Liver (tissue), 9 donors: ENCODE measurements around the gene ALK. TPM values are rescaled to one million over a fixed set of nuclear protein-coding genes. Genes with fewer than 3 reads are reported as not detected.
A peak's percentile ranks its signal among the peaks of the same experiment; 100 is the strongest.

Experiments used
- DNase-seq: peaks from one replicate; pipeline ENCODE4 v3.0.0-alpha.2; 2017; ENCODE audit warnings: low spot score
- H3K27ac ChIP-seq, 2 donors: one replicate each; pipeline ENCODE4 v1.7.0; 2013; ENCODE audit warnings: inconsistent platforms in 2 of 2, low read length in 2 of 2, control low read depth in 1 of 2, low read depth in 1 of 2, mild to moderate bottlenecking in 1 of 2
- H3K27me3 ChIP-seq, 4 donors: one replicate each; pipeline versions ENCODE4 v1.6.1 to v1.7.0; 2013; ENCODE audit warnings: low read length in 3 of 4, inconsistent platforms in 1 of 4, mild to moderate bottlenecking in 1 of 4, moderate library complexity in 1 of 4; ENCODE audit not compliant: control insufficient read depth in 4 of 4, insufficient read depth in 4 of 4
- H3K36me3 ChIP-seq, 4 donors: one replicate each; pipeline versions ENCODE4 v1.6.1 to v1.7.0; 2013; ENCODE audit warnings: low read length in 3 of 4, mild to moderate bottlenecking in 3 of 4, low read depth in 1 of 4, moderate library complexity in 1 of 4; ENCODE audit not compliant: control insufficient read depth in 4 of 4, insufficient read depth in 3 of 4
- H3K4me1 ChIP-seq, 4 donors: one replicate each; pipeline versions ENCODE4 v1.6.1 to v1.7.0; 2013; ENCODE audit warnings: low read length in 3 of 4, mild to moderate bottlenecking in 3 of 4, moderate library complexity in 1 of 4; ENCODE audit not compliant: control insufficient read depth in 4 of 4, insufficient read depth in 4 of 4
- H3K4me3 ChIP-seq, 3 donors: one replicate each; pipeline versions ENCODE4 v1.6.1 to v1.7.0; 2013; ENCODE audit warnings: low read length in 3 of 3, control low read depth in 1 of 3, low read depth in 1 of 3, mild to moderate bottlenecking in 1 of 3
- H3K9ac ChIP-seq, 2 donors: one replicate each; pipeline ENCODE4 v1.7.0; 2013; ENCODE audit warnings: low read length in 2 of 2, mild to moderate bottlenecking in 2 of 2, moderate library complexity in 2 of 2, control low read depth in 1 of 2, low read depth in 1 of 2
- H3K9me3 ChIP-seq, 4 donors: one replicate each; pipeline versions ENCODE4 v1.6.1 to v1.7.0; 2013; ENCODE audit warnings: low read length in 3 of 4; ENCODE audit not compliant: control insufficient read depth in 4 of 4
- EGR1 ChIP-seq, 2 donors: IDR thresholded peaks; 2 replicates each; pipeline ENCODE4 v1.6.1; 2016 to 2018; ENCODE audit warnings: antibody characterized with exemption in 2 of 2, low read depth in 2 of 2
- FOXA2 ChIP-seq: IDR thresholded peaks from 2 replicates; pipeline ENCODE4 v1.6.1; 2016; ENCODE audit warnings: antibody characterized with exemption
- GABPA ChIP-seq, 2 donors: IDR thresholded peaks in 1 of 2; conservative IDR thresholded peaks in 1 of 2; 2 replicates each; pipeline ENCODE4 v1.6.1; 2016; ENCODE audit warnings: antibody characterized with exemption in 2 of 2, mild to moderate bottlenecking in 1 of 2, moderate library complexity in 1 of 2
- HNF4A ChIP-seq, 2 donors: conservative IDR thresholded peaks; 2 replicates each; pipeline ENCODE4 v1.6.1; 2016; ENCODE audit warnings: antibody characterized with exemption in 2 of 2, mild to moderate bottlenecking in 2 of 2
- JUND ChIP-seq, 2 donors: IDR thresholded peaks; 2 replicates each; pipeline ENCODE4 v1.6.1; 2016; ENCODE audit warnings: antibody characterized with exemption in 2 of 2
- RAD21 ChIP-seq, 2 donors: IDR thresholded peaks; 2 replicates each; pipeline ENCODE4 v1.6.1; 2016; ENCODE audit warnings: antibody characterized with exemption in 2 of 2, mild to moderate bottlenecking in 2 of 2
- RXRA ChIP-seq, 2 donors: IDR thresholded peaks; 2 replicates each; pipeline ENCODE4 v1.6.1; 2017 to 2018; ENCODE audit warnings: antibody characterized with exemption in 2 of 2, mild to moderate bottlenecking in 1 of 2
- TAF1 ChIP-seq: conservative IDR thresholded peaks from 2 replicates; pipeline ENCODE4 v1.6.1; 2016; ENCODE audit warnings: antibody characterized with exemption, mild to moderate bottlenecking
- YY1 ChIP-seq: IDR thresholded peaks from 2 replicates; pipeline ENCODE4 v1.6.1; 2016; ENCODE audit warnings: antibody characterized with exemption, mild to moderate bottlenecking
- WGBS: extraction: QIAGEN DNeasy Blood & Tissue Kit; methylation state at CpG from one replicate; pipeline ENCODE4 v1.1.7; 2013; 5-methylcytosine and 5-hydroxymethylcytosine counted together
- polyA plus RNA-seq, 2 donors: library from polyadenylated mRNA; stranded (reverse) in 1 of 2; unstranded in 1 of 2; fragments of 200-250 nt in 1 of 2; fragments of >200 nt in 1 of 2; fragmentation: Nextera tagmentation in 1 of 2; extraction: Ambion mirVana in 1 of 2; gene quantifications; one replicate each; pipeline versions ENCODE4 v1.2.1 to v1.2.3, GENCODE V29; 2013 to 2015
- total RNA-seq, 2 donors: library from RNA; depleted of rRNA; stranded (reverse); fragments of >200 nt; gene quantifications; one replicate each; pipeline ENCODE4 v1.2.3, GENCODE V29; 2014
- TF ChIP-seq, protein P1 (sequence below): IDR thresholded peaks from 2 replicates; pipeline ENCODE4 v1.6.1; 2016; ENCODE audit warnings: antibody characterized with exemption
- TF ChIP-seq, protein P2 (sequence below): fragments of 150-350 bp; IDR thresholded peaks from 2 replicates; pipeline ENCODE4 v1.5.1; 2017; ENCODE audit warnings: improper control_type of control experiment, low read depth, low read length; ENCODE audit not compliant: missing input control
- TF ChIP-seq, protein P3 (sequence below): IDR thresholded peaks from 2 replicates; pipeline ENCODE4 v1.6.1; 2016; ENCODE audit warnings: antibody characterized with exemption
- donor health status: healthy.
- donor health status: healthy.
- donor health status: healthy.
- donor health status: healthy.
- donor health status: healthy.

ALK gene
- total and polyA plus RNA-seq, 4 donors: under 0.01 TPM; not detected in 3

DNA sequence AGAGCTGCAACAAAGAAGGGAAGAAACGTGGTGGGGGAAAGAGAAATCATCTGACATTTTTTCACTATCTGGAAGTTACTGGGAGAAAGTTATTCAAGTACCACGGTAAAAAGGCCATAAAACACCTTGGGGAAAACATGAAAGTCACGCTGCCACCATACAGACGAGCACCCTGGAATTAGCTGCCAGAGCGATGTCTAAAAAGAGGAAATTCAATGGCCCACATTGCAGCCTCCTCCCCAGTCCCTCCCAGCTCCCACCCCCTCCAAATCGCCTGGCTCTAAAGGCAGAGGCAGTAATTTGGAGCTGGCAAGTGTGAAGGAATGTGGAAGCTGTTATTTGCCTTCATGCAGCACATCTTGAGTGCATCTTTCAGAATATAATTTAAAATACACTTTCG is 192.0 kb downstream of the ALK start:
- no peaks in the 10 kb centered on the region for H3K9me3 ChIP-seq
- no peak for DNase-seq
- H3K27ac ChIP-seq: no peak overlapping the region
- H3K36me3 ChIP-seq: no peaks in the 10 kb centered on the region
- TF ChIP-seq JUND (IDR thresholded peaks at IDR 0.05): no peak
- no peak for TF ChIP-seq RAD21 (IDR thresholded peaks at IDR 0.05)
- TF ChIP-seq, protein P1, sequence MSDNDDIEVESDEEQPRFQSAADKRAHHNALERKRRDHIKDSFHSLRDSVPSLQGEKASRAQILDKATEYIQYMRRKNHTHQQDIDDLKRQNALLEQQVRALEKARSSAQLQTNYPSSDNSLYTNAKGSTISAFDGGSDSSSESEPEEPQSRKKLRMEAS: no peak
- TF ChIP-seq GABPA (IDR thresholded peaks at IDR 0.05 in 1 of 2, conservative IDR thresholded peaks at IDR 0.05 in 1 of 2): no peak
- TF ChIP-seq, protein P2, sequence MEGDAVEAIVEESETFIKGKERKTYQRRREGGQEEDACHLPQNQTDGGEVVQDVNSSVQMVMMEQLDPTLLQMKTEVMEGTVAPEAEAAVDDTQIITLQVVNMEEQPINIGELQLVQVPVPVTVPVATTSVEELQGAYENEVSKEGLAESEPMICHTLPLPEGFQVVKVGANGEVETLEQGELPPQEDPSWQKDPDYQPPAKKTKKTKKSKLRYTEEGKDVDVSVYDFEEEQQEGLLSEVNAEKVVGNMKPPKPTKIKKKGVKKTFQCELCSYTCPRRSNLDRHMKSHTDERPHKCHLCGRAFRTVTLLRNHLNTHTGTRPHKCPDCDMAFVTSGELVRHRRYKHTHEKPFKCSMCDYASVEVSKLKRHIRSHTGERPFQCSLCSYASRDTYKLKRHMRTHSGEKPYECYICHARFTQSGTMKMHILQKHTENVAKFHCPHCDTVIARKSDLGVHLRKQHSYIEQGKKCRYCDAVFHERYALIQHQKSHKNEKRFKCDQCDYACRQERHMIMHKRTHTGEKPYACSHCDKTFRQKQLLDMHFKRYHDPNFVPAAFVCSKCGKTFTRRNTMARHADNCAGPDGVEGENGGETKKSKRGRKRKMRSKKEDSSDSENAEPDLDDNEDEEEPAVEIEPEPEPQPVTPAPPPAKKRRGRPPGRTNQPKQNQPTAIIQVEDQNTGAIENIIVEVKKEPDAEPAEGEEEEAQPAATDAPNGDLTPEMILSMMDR: no peak
- TF ChIP-seq FOXA2: no peak
- no peak for TF ChIP-seq TAF1
- no peak for TF ChIP-seq RXRA (IDR thresholded peaks at IDR 0.05)
- no peaks in the 10 kb centered on the region for H3K4me1 ChIP-seq
- H3K9ac ChIP-seq: no peak overlapping the region
- WGBS: 60% methylated on average over 7 of the region's 7 CpGs
- no peak overlapping the region for H3K4me3 ChIP-seq
- no peaks in the 10 kb centered on the region for H3K27me3 ChIP-seq

DNA sequence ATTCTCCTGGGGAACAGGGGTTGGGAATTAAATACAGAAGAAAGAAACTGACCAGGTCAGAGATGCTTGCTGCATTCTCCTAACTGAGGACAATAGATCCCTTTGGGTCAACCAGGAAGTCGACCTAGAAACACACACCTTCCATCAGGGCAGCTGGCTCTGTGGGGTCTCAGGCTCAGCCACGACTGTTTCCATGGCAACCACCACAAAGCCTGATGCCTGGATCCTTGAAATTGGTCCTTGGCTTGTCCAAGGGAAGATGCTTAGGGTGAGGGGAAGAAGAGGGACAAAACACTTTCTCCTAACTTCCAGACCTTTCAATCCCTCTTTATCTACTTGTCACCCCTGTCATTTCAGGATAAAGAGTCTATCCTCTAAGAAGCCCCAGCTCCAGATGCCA is 194.4 kb downstream of the ALK start:
- Histone ChIP-seq H3K4me1 (peaks cover 0 to 12% (median 7%) of the 10 kb centered on the region in 4 donors), H3K9me3 (peaks cover 0 to 2% (median 0%) of the 10 kb centered on the region in 4 donors), H3K4me3 (no peak overlapping the region), H3K27ac (no peak overlapping the region), H3K27me3 (no peaks in the 10 kb centered on the region), H3K36me3 (no peaks in the 10 kb centered on the region), H3K9ac (no peak overlapping the region)
- DNase-seq: no peak
- TF ChIP-seq, protein P1: no peak
- TF ChIP-seq, protein P3, sequence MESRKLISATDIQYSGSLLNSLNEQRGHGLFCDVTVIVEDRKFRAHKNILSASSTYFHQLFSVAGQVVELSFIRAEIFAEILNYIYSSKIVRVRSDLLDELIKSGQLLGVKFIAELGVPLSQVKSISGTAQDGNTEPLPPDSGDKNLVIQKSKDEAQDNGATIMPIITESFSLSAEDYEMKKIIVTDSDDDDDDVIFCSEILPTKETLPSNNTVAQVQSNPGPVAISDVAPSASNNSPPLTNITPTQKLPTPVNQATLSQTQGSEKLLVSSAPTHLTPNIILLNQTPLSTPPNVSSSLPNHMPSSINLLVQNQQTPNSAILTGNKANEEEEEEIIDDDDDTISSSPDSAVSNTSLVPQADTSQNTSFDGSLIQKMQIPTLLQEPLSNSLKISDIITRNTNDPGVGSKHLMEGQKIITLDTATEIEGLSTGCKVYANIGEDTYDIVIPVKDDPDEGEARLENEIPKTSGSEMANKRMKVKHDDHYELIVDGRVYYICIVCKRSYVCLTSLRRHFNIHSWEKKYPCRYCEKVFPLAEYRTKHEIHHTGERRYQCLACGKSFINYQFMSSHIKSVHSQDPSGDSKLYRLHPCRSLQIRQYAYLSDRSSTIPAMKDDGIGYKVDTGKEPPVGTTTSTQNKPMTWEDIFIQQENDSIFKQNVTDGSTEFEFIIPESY: no peak
- no peak for TF ChIP-seq RXRA (IDR thresholded peaks at IDR 0.05)
- no peak for TF ChIP-seq EGR1 (IDR thresholded peaks at IDR 0.05; ENCODE audit: low read depth in 2 of 2)
- TF ChIP-seq JUND (IDR thresholded peaks at IDR 0.05): no peak
- WGBS: 41% methylated on average over 2 of the region's 2 CpGs

DNA sequence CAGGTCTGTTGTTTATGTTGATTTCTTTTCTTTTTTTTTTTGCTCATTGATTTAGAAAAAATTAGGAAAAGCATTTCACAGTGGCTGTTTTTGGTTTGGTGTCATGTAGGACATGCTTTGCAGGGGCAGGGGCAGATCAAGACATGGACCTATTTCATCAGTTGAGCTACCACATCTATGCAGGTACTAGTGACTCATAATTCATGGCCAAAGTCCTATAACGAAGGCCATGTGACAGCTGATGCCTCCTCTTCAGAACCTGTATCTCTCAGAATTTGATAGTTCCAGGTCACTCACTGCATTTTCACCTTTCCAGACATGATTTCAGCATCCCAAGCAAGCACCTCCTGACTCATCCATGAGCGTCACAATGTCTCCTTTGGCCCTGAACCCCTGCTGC is 195.8 kb downstream of the ALK start:
- TF ChIP-seq, protein P3: no peak
- TF ChIP-seq YY1 (no peak), HNF4A (conservative IDR thresholded peaks at IDR 0.05) (peak in 1 of 2 donors; percentile 34), JUND (IDR thresholded peaks at IDR 0.05) (peak in 1 of 2 donors; percentile 28)
- H3K4me3 ChIP-seq: no peak overlapping the region
- H3K9ac ChIP-seq: no peak overlapping the region
- H3K9me3 ChIP-seq: peaks cover 0 to 2% (median 0%) of the 10 kb centered on the region in 4 donors
- 49% methylated on average over 2 of the region's 2 CpGs for WGBS
- no peaks in the 10 kb centered on the region for H3K27me3 ChIP-seq
- H3K4me1 ChIP-seq: peaks cover 0 to 12% (median 7%) of the 10 kb centered on the region in 4 donors
- no peaks in the 10 kb centered on the region for H3K36me3 ChIP-seq
- H3K27ac ChIP-seq: no peak overlapping the region
- DNase-seq: no peak
